Osteocyte (in vitro differentiated cells): ENCODE results near the gene LMNTD2. TPM values are rescaled to one million over a fixed set of nuclear protein-coding genes. Genes with fewer than 3 reads are reported as not detected.

Experiments used
- DNase-seq: peaks from one replicate; pipeline ENCODE4 v3.0.0; 2021; ENCODE audit warnings: mixed read lengths; ENCODE audit not compliant: unreplicated experiment; ENCODE audit errors: extremely low spot score
- H3K27ac Mint-ChIP-seq: one replicate; pipeline ENCODE4 v1.8.0; 2021; ENCODE audit warnings: mild to moderate bottlenecking, mixed read lengths; ENCODE audit not compliant: unreplicated experiment
- H3K27me3 Mint-ChIP-seq: one replicate; pipeline ENCODE4 v1.8.0; 2021; ENCODE audit warnings: mixed read lengths; ENCODE audit not compliant: unreplicated experiment
- H3K36me3 Mint-ChIP-seq: one replicate; pipeline ENCODE4 v1.8.0; 2021; ENCODE audit warnings: mixed read lengths; ENCODE audit not compliant: unreplicated experiment
- H3K4me1 Mint-ChIP-seq: one replicate; pipeline ENCODE4 v1.8.0; 2021; ENCODE audit warnings: mixed read lengths; ENCODE audit not compliant: unreplicated experiment
- H3K4me3 Mint-ChIP-seq: one replicate; pipeline ENCODE4 v1.8.0; 2021; ENCODE audit warnings: mild to moderate bottlenecking, moderate library complexity, mixed read lengths; ENCODE audit not compliant: unreplicated experiment
- H3K9me3 Mint-ChIP-seq: one replicate; pipeline ENCODE4 v1.8.0; 2021; ENCODE audit warnings: mixed read lengths; ENCODE audit not compliant: unreplicated experiment
- total RNA-seq: library from RNA; stranded (reverse); gene quantifications from 2 replicates; pipeline ENCODE4 v1.2.1, GENCODE V29; 2021
- TF ChIP-seq, protein P1 (sequence below): fragments of 200-600 bp; sonication (generic); IDR thresholded peaks from 2 replicates; pipeline ENCODE4 v1.5.0; 2021; ENCODE audit warnings: antibody characterized with exemption, mild to moderate bottlenecking, moderate library complexity

LMNTD2 gene
- total RNA-seq, 1 donor from 2014 or later = 6.4 TPM

DNA sequence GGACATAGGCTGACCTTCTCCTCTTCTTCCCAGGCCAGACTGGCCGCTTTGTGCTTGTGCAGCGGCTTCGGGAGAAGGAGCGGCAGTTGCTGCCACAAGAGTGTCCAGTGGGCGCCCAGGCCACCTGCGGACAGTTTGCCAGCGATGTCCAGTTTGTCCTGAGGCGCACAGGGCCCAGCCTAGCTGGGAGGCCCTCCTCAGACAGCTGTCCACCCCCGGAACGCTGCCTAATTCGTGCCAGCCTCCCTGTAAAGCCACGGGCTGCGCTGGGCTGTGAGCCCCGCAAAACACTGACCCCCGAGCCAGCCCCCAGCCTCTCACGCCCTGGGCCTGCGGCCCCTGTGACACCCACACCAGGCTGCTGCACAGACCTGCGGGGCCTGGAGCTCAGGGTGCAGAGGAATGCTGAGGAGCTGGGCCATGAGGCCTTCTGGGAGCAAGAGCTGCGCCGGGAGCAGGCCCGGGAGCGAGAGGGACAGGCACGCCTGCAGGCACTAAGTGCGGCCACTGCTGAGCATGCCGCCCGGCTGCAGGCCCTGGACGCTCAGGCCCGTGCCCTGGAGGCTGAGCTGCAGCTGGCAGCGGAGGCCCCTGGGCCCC lies 1.6 kb upstream of the LMNTD2 start:
- H3K36me3 Mint-ChIP-seq = peaks cover 1% of the 10 kb centered on the region
- H3K4me1 Mint-ChIP-seq = peaks cover 18% of the 10 kb centered on the region
- TF ChIP-seq, protein P1, sequence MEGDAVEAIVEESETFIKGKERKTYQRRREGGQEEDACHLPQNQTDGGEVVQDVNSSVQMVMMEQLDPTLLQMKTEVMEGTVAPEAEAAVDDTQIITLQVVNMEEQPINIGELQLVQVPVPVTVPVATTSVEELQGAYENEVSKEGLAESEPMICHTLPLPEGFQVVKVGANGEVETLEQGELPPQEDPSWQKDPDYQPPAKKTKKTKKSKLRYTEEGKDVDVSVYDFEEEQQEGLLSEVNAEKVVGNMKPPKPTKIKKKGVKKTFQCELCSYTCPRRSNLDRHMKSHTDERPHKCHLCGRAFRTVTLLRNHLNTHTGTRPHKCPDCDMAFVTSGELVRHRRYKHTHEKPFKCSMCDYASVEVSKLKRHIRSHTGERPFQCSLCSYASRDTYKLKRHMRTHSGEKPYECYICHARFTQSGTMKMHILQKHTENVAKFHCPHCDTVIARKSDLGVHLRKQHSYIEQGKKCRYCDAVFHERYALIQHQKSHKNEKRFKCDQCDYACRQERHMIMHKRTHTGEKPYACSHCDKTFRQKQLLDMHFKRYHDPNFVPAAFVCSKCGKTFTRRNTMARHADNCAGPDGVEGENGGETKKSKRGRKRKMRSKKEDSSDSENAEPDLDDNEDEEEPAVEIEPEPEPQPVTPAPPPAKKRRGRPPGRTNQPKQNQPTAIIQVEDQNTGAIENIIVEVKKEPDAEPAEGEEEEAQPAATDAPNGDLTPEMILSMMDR = no peak
- H3K27ac Mint-ChIP-seq = no peak overlapping the region
- no peaks in the 10 kb centered on the region for H3K9me3 Mint-ChIP-seq
- peak overlapping the region; percentile 78 for H3K4me3 Mint-ChIP-seq
- peaks cover 4% of the 10 kb centered on the region for H3K27me3 Mint-ChIP-seq
- no peak for DNase-seq

DNA sequence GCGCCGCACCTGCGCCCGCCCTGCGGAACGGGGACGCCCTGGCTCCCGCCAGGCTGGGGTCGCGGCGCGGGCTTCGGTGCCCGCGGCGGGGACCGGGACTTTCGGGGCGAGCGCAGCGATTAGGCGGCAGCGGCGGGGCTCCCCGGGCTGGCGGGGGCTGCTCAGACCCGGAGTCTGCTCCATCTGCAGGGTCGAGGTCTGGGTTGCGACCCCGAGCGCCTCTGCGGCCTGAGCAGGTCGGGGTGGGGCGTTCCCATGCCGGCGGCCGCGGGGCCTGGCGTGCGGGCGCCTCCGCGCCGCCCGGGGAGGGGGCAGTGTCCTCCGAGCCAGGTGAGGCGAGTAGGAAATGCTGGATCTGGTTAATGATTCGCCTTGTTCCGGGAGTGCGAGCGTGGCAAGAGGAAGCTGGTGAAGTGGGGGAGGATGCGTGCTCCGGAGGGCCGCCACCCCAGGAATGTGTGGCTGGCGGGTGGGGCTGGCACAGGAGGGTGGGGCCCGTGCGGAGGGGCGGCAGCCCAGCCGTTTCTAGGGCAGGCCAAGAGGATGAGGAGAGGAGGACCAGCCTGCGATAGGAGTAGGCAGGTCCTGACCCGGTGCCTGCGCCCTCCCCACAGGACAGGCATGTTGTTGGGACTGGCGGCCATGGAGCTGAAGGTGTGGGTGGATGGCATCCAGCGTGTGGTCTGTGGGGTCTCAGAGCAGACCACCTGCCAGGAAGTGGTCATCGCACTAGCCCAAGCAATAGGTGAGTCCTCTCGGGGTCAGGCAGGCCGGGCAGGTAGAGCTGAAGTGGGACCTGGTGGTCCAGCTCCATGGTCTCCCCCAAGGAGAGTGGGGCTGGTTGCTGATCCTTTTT lies 838 bp upstream of the LMNTD2 start:
- TF ChIP-seq, protein P1 = no peak
- Mint-ChIP-seq H3K4me3 (peak overlapping the region; percentile 78), H3K27ac (no peak overlapping the region), H3K4me1 (peaks cover 18% of the 10 kb centered on the region), H3K36me3 (peaks cover 1% of the 10 kb centered on the region), H3K27me3 (peaks cover 10% of the 10 kb centered on the region), H3K9me3 (no peaks in the 10 kb centered on the region)
- DNase-seq = no peak

DNA sequence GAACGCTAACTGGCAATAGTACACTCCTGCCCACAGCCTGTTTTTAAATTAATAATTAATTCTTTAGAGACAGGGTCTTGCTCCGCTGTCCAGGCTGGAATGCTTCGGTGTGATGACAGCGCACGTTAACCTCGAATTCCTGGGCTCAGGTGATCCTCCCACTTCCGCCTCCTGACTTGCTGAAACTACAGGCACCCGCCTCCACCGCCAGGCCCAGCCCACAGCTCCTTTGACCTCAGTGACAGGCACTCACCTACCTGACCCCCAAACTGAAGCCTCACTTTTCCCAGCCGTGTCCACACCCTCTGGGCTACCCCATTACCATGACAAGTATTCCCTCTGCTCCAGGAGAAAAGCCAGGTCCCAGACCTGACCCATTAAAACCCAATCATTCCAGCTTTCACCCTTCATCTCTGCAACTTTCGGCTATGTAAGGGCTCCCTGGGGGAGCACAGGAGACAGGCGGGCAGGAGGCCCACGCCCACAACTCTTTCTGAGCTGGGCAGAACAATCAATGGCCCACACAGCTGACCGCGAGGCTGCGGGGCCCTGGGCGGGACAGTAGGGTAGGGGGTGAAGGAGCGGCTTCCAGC lies 730 bp downstream of the LMNTD2 start:
- Mint-ChIP-seq H3K27ac (no peak overlapping the region), H3K9me3 (no peaks in the 10 kb centered on the region), H3K36me3 (peaks cover 1% of the 10 kb centered on the region), H3K4me3 (peak overlapping the region; percentile 66), H3K4me1 (peaks cover 13% of the 10 kb centered on the region), H3K27me3 (peaks cover 12% of the 10 kb centered on the region)
- TF ChIP-seq, protein P1 = no peak
- DNase-seq = no peak

DNA sequence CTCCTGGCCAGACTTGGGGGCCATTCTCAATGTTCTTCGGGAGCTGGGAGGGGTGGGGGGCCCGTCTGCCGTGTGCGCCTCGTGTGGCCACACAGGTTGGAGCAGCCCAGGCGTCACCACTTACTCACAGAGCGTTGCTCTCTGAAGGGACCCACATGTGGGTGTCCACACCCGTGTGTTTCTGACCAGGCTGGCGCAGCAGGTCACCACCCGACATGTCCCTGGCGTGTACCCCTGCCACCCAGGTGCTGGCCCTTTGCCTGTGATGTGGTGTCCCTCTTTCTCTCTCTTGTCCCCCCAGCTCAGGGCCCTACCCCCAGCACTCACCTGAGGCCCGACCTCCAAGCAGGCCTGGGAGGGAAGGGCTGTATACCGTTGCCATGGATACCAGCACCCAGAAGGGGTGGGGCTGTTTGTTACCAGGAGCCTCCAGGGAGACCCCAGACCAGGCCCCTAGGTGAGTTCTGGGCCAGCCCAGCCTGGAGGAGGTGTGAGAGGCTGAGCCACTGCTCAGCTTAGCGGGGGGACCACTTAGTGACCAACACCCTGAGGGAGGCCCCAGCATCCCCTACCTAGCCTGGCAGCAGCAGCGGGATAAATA lies 1.4 kb downstream of the LMNTD2 start:
- no peak overlapping the region for H3K4me3 Mint-ChIP-seq
- no peak overlapping the region for H3K27ac Mint-ChIP-seq
- peaks cover 12% of the 10 kb centered on the region for H3K27me3 Mint-ChIP-seq
- peaks cover 13% of the 10 kb centered on the region for H3K4me1 Mint-ChIP-seq
- H3K36me3 Mint-ChIP-seq = peaks cover 1% of the 10 kb centered on the region
- DNase-seq = no peak
- no peaks in the 10 kb centered on the region for H3K9me3 Mint-ChIP-seq
- TF ChIP-seq, protein P1 = no peak
